HepG2 (cell line): ENCODE measurements around the gene GSS. TPM values are rescaled to one million over a fixed set of nuclear protein-coding genes. Genes with fewer than 3 reads are reported as not detected.

Experiments used
- ATAC-seq: fragments of 200-7000 bp; cut with Tn5 transposase; 3 replicates; pipeline ENCODE4 v1.9.1; 2020; ENCODE audit warnings: mild to moderate bottlenecking, moderate library complexity
- BruUV-seq: library from RNA; stranded (reverse); fragments of 400-500 nt; replicated peaks from 2 replicates; lab custom pipeline; 2021; lab: Mats Ljungman, UMichigan
- CTCF ChIA-PET: fragments of 300-600 bp; formaldehyde crosslinking; extraction: SDS; loops from one replicate; lab custom pipeline; 2021; ENCODE audit warnings: low total read pairs, inconsistent platforms, low intra/inter-chr PET ratio; lab: Yijun Ruan, JAX
- POLR2A ChIA-PET: fragments of 350-600 bp; sonication (Branson Sonifier 250); formaldehyde crosslinking; loops from one replicate; lab custom pipeline; 2020; ENCODE audit warnings: antibody characterized with exemption, inconsistent platforms; lab: Yijun Ruan, JAX
- DNase-seq: peaks from one replicate; pipeline ENCODE4 v3.0.0-alpha.2; 2015; ENCODE audit warnings: low spot score
- FAIRE-seq: peaks from 3 replicates; lab custom pipeline; 2011; peaks lifted over from hg19 to GRCh38; lab: Jason Lieb, UNC
- H2AFZ ChIP-seq: one replicate; pipeline ENCODE4 v1.6.1; 2011; ENCODE audit warnings: low read length, inconsistent platforms
- H3K27ac ChIP-seq: fragments of 300-600 bp; 3 replicates; pipeline ENCODE4 v1.8.0; 2011; ENCODE audit warnings: mixed run types, mild to moderate bottlenecking, mixed read lengths, low read length, inconsistent platforms; ENCODE audit not compliant: insufficient read depth; ENCODE audit errors: extremely low read length
- H3K27me3 ChIP-seq, 2 experiments: fragments of 200-600 bp in 1 of 2; 2 replicates in 1 of 2; 3 replicates in 1 of 2; pipeline versions ENCODE4 v1.6.0 to v1.8.0; 2011; ENCODE audit warnings: low read length in 2 of 2, mild to moderate bottlenecking in 2 of 2, moderate library complexity in 2 of 2, inconsistent platforms in 1 of 2; ENCODE audit not compliant: insufficient read depth in 2 of 2, control insufficient read depth in 1 of 2
- H3K36me3 ChIP-seq, 2 experiments: fragments of 200-600 bp in 1 of 2; replicated peaks in 1 of 2; 2 replicates in 1 of 2; 3 replicates in 1 of 2; pipeline versions ENCODE4 v1.5.1 to v1.8.0; 2011; ENCODE audit warnings: low read length in 2 of 2, inconsistent platforms in 1 of 2; ENCODE audit not compliant: insufficient read depth in 2 of 2, control insufficient read depth in 1 of 2
- H3K4me1 ChIP-seq: 2 replicates; pipeline ENCODE4 v1.5.1; 2012; ENCODE audit warnings: low read length, inconsistent platforms; ENCODE audit not compliant: insufficient read depth
- H3K4me2 ChIP-seq: 2 replicates; pipeline ENCODE4 v1.6.0; 2011; ENCODE audit warnings: low read depth, low read length, inconsistent platforms
- H3K4me3 ChIP-seq, 3 experiments: fragments of 200-600 bp in 1 of 3; sonication (generic), shearing (Covaris generic) in 1 of 3; replicated peaks in 1 of 3; 2 replicates each; pipeline ENCODE4 v1.5.1; 2011 to 2016; ENCODE audit warnings: low read length in 3 of 3, inconsistent platforms in 2 of 3, low read depth in 2 of 3, mild to moderate bottlenecking in 2 of 3, control low read depth in 1 of 3, mixed read lengths in 1 of 3; ENCODE audit not compliant: insufficient read depth in 1 of 3
- H3K79me2 ChIP-seq: one replicate; pipeline ENCODE4 v1.6.1; 2011; ENCODE audit warnings: low read length, inconsistent platforms; ENCODE audit not compliant: insufficient read depth
- H3K9ac ChIP-seq: 2 replicates; pipeline ENCODE4 v1.6.0; 2011; ENCODE audit warnings: mild to moderate bottlenecking, low read depth, low read length, inconsistent platforms; ENCODE audit not compliant: insufficient read depth
- H3K9me3 ChIP-seq: 2 replicates; pipeline ENCODE4 v1.5.1; 2012; ENCODE audit warnings: mild to moderate bottlenecking, low read length
- H4K20me1 ChIP-seq: 2 replicates; pipeline ENCODE4 v1.6.0; 2011; ENCODE audit warnings: inconsistent platforms, mild to moderate bottlenecking, low read length, moderate library complexity; ENCODE audit not compliant: insufficient read depth
- FOXM1 ChIP-seq: sonication (generic); formaldehyde crosslinking; IDR thresholded peaks from 2 replicates; pipeline ENCODE4 v1.5.0; 2020; ENCODE audit warnings: missing genetic modification reagents
- HES4 ChIP-seq: sonication (generic); formaldehyde crosslinking; IDR thresholded peaks from 2 replicates; pipeline ENCODE4 v1.9.0; 2021; ENCODE audit warnings: mild to moderate bottlenecking, missing genetic modification reagents, borderline replicate concordance
- HOXA3 ChIP-seq: sonication (generic); formaldehyde crosslinking; IDR thresholded peaks from 2 replicates; pipeline ENCODE4 v1.5.0; 2020; ENCODE audit warnings: missing genetic modification reagents
- NCOA1 ChIP-seq: sonication (generic); formaldehyde crosslinking; IDR thresholded peaks from 2 replicates; pipeline ENCODE4 v1.9.0; 2021; ENCODE audit warnings: missing genetic modification reagents
- PHF5A ChIP-seq: IDR thresholded peaks from one replicate; pipeline ENCODE4 v1.6.1; 2018; ENCODE audit warnings: low read depth, missing genetic modification reagents; ENCODE audit not compliant: unreplicated experiment
- in situ Hi-C: cut with HindIII; loops from 2 replicates; pipeline ENCODE4 v1.10.0; 2017; ENCODE audit warnings: low pct_unique_long_range_greater_than_20kb; ENCODE audit not compliant: extremely low pct_ligation_motif_present
- intact Hi-C: fragments of 100-400 bp; cut with micrococcal nuclease; formaldehyde crosslinking; loops from one replicate; pipeline ENCODE4 v1.10.0; 2022; ENCODE audit not compliant: unreplicated experiment
- polyA plus RNA-seq, 8 experiments: library from polyadenylated mRNA; depleted of rRNA in 3 of 8; stranded (reverse) in 7 of 8; unstranded in 1 of 8; fragments of >200 nt; fragmentation: Illumina TruSeq in 4 of 8; extraction: Trizol in 4 of 8; gene quantifications; 2 replicates each; pipeline versions ENCODE4 v1.2.1 to v1.2.3, GENCODE V29; 2011 to 2016; ENCODE audit warnings: low read depth in 4 of 8, missing spikeins in 1 of 8, mixed read lengths in 1 of 8; ENCODE audit not compliant: insufficient read depth in 1 of 8
- total RNA-seq, 5 experiments: library from RNA; depleted of rRNA; stranded (reverse); fragments of >200 nt; fragmentation: Illumina TruSeq; extraction: Trizol; gene quantifications; 2 replicates each; pipeline ENCODE4 v1.2.3, GENCODE V29; 2016; ENCODE audit warnings: low read depth in 1 of 5
- TF ChIP-seq, protein P1 (sequence below): sonication (generic); formaldehyde crosslinking; IDR thresholded peaks from 2 replicates; pipeline ENCODE4 v1.4.0; 2020; ENCODE audit warnings: missing genetic modification reagents
- TF ChIP-seq, protein P2 (sequence below): sonication (generic); formaldehyde crosslinking; IDR thresholded peaks from 2 replicates; pipeline ENCODE4 v1.5.1; 2020; ENCODE audit warnings: missing genetic modification reagents, mild to moderate bottlenecking, borderline replicate concordance
- TF ChIP-seq, protein P3 (sequence below): sonication (generic); formaldehyde crosslinking; IDR thresholded peaks from 2 replicates; pipeline ENCODE4 v1.9.0; 2021; ENCODE audit warnings: missing genetic modification reagents, mild to moderate bottlenecking, borderline replicate concordance

The GSS gene
- total and polyA plus RNA-seq, 2 of the 13 experiments (the other 11 are each of a cell fraction or from before 2014, with no cell fraction given) = 80.1 to 102 TPM

DNA sequence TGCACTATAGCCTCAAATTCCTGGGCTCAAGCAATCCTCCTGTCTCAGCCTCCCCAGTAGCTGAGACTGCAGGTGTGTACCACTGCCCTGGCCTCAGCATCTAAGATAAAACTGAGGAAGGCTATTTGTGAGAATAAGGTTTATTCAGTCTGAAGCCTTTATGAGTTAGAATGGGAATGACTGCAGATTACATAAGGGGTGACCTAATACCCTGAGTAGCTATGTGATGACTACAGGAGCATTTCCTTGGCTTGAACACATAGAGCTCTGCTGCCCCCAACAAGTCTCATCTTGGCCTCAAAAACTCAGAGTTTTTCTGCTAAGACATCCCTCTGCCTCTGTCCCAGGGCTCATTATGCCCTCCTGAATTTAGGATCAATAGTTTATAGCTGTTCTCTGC, 7.6 kb downstream of the GSS start:
- Histone ChIP-seq H3K36me3 (peaks cover 8 to 37% of the 10 kb centered on the region in 2 experiments; a peak in 4 of 5 replicates), H3K27me3 (no peaks in the 10 kb centered on the region)
- in situ Hi-C loops = no loop called here
- no TSS peak for BruUV-seq
- no peak for TF ChIP-seq NCOA1 (CRISPR knock-in tag)
- no peak for TF ChIP-seq HES4 (CRISPR knock-in tag)
- TF ChIP-seq, protein P1, sequence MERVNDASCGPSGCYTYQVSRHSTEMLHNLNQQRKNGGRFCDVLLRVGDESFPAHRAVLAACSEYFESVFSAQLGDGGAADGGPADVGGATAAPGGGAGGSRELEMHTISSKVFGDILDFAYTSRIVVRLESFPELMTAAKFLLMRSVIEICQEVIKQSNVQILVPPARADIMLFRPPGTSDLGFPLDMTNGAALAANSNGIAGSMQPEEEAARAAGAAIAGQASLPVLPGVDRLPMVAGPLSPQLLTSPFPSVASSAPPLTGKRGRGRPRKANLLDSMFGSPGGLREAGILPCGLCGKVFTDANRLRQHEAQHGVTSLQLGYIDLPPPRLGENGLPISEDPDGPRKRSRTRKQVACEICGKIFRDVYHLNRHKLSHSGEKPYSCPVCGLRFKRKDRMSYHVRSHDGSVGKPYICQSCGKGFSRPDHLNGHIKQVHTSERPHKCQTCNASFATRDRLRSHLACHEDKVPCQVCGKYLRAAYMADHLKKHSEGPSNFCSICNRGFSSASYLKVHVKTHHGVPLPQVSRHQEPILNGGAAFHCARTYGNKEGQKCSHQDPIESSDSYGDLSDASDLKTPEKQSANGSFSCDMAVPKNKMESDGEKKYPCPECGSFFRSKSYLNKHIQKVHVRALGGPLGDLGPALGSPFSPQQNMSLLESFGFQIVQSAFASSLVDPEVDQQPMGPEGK (CRISPR knock-in tag) = no peak
- TF ChIP-seq, all 625 proteins: peak for 0
- H3K79me2 ChIP-seq = no peaks in the 10 kb centered on the region
- ATAC-seq (no peak), DNase-seq (no peak), FAIRE-seq (no peak)
- H3K9ac ChIP-seq = no peak overlapping the region
- H2AFZ ChIP-seq = no peak overlapping the region
- intact Hi-C loops = no loop called here
- no peak overlapping the region for H3K4me2 ChIP-seq
- H3K27ac ChIP-seq = no peak overlapping the region
- CTCF ChIA-PET = interaction anchor here (1.2 kb wide), 1 partner anchor 75 kb away, joined by 5 read pairs; no protein-coding TSS in a partner anchor
- peaks cover 23% of the 10 kb centered on the region for H3K4me1 ChIP-seq
- H3K9me3 ChIP-seq = no peaks in the 10 kb centered on the region
- no peak overlapping the region for H3K4me3 ChIP-seq
- no peaks in the 10 kb centered on the region for H4K20me1 ChIP-seq
- POLR2A ChIA-PET = interaction anchor here (0.6 to 0.8 kb wide), 2 partner anchors 26 to 74 kb away, joined by 3 read pairs; no protein-coding TSS in a partner anchor

DNA sequence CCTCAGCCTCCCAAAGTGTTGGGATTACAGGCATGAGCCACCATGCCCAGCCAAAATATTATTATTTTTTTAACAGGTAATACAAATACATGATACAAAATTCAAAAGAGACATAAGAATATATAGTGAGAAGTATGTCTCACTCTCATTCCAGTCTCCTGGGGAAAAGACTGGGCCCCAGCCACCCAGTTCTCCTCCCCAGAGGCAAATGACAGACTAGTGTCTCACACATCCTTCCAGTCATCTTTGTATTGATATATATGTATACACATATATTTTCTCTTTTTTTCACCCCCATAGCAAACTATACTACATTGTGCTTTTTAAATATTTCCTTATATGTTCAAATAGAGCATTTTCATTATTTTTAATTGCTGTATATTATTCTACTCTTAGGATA, 8.3 kb downstream of the GSS start:
- no peak for FAIRE-seq
- no peaks in the 10 kb centered on the region for H3K79me2 ChIP-seq
- ATAC-seq = no peak
- no TSS peak for BruUV-seq
- DNase-seq = no peak
- in situ Hi-C loops = no loop called here
- TF ChIP-seq FOXM1 (no peak), HOXA3 (no peak), PHF5A (CRISPR knock-in tag) (no peak)
- TF ChIP-seq, protein P2, sequence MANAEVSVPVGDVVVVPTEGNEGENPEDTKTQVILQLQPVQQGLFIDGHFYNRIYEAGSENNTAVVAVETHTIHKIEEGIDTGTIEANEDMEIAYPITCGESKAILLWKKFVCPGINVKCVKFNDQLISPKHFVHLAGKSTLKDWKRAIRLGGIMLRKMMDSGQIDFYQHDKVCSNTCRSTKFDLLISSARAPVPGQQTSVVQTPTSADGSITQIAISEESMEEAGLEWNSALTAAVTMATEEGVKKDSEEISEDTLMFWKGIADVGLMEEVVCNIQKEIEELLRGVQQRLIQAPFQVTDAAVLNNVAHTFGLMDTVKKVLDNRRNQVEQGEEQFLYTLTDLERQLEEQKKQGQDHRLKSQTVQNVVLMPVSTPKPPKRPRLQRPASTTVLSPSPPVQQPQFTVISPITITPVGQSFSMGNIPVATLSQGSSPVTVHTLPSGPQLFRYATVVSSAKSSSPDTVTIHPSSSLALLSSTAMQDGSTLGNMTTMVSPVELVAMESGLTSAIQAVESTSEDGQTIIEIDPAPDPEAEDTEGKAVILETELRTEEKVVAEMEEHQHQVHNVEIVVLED (CRISPR knock-in tag) = no peak
- TF ChIP-seq, protein P3, sequence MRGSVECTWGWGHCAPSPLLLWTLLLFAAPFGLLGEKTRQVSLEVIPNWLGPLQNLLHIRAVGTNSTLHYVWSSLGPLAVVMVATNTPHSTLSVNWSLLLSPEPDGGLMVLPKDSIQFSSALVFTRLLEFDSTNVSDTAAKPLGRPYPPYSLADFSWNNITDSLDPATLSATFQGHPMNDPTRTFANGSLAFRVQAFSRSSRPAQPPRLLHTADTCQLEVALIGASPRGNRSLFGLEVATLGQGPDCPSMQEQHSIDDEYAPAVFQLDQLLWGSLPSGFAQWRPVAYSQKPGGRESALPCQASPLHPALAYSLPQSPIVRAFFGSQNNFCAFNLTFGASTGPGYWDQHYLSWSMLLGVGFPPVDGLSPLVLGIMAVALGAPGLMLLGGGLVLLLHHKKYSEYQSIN (CRISPR knock-in tag) = no peak
- TF ChIP-seq, all 625 proteins: peak for 0
- intact Hi-C loops = no loop called here
- ChIA-PET CTCF (no interaction called here), POLR2A (no interaction called here)
- no peak overlapping the region for H3K9ac ChIP-seq
- H3K4me1 ChIP-seq = peaks cover 22% of the 10 kb centered on the region
- peaks cover 9 to 44% of the 10 kb centered on the region in 2 experiments for H3K36me3 ChIP-seq
- no peaks in the 10 kb centered on the region for H3K9me3 ChIP-seq
- no peak overlapping the region for H3K4me3 ChIP-seq
- H2AFZ ChIP-seq = no peak overlapping the region
- H4K20me1 ChIP-seq = no peaks in the 10 kb centered on the region
- no peak overlapping the region for H3K4me2 ChIP-seq
- no peaks in the 10 kb centered on the region for H3K27me3 ChIP-seq
- no peak overlapping the region for H3K27ac ChIP-seq
